HG03135 (cell line): ENCODE results near the gene CRTC3.
"Not testable (repeated sequence)": the region's sequence is repeated elsewhere in the genome, so short reads cannot be mapped to it uniquely, and the experiment has no call there.

Experiments
- ATAC-seq: cut with Tn5 transposase; IDR thresholded peaks from one replicate; pipeline ENCODE4 v1.9.1; 2021; ENCODE audit warnings: mild to moderate bottlenecking, moderate library complexity; ENCODE audit not compliant: unreplicated experiment

Gene CRTC3

DNA sequence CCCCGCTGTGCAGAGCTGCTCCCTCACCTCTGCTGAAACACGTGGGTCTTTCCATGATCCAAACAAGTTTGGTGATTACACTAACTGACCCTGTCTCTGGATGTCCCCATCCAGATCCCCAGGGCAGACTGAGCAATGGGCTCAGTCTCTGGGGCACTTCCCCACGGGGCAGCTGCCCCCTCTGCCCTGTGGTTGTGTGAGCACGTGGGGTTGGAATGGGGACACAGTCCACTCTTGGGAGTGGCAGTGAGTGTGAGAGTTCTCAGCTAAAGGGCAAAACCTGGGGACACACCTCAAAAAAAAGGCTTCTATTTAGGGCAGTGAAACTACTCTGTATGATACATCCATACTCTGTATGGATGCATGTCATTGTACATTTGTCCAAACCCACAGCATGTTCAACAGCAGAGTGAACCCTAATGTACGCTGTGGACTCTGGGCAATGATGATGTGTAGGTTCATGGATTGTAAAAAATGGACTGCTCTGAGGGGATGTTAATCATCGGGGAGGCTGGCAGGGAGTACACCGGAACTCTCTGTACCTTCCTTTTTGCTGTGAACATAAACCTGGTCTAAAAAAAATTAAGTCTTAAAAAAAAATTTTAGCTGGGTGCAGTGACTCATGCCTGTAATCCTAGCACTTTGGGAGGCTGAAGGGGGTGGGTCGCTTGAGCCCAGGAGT, 137.5 kb downstream of the CRTC3 start:
- ATAC-seq = no peak

GRCh38 chr15:90667755-90668345, 138.1 kb downstream of the CRTC3 start:
- not testable (repeated sequence) for ATAC-seq

DNA sequence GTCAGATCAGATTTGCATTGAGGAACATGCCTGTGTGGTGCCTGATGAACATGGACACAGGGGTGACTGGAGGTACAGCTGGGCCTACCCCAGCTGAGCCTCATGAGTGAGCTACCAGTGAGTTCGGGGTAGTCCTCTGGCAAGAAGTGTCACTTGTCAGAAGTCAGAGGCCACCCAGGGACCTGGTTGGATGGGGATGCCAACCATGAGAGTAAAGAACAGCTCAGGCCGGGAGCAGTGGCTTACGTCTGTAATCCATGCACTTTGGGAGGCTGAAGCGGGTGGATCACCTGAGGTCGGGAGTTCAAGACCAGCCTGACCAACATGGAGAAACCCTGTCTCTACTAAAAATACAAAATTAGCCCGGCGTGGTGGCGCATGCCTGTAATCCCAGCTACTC, 140.9 kb downstream of the CRTC3 start:
- not testable (repeated sequence) for ATAC-seq

DNA sequence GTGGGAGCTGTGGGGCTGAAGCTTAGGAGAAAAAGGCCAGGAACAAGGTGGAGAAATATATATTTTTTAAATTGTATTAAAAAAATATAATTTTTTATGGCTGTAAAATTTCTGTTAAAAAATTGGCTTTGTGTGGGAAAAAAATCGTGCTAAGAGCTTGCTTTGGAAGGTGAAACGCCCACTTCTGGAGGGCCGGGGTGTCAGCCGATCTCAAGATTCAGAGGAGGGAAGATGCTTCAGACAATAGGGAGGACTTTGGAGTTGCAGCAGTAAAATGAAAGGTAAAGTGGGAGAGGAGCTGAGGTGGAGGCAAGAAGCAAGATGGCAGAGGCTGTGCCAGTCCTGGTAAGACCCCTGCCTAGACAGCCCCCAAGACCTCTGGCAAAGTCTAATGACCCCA, 141.5 kb downstream of the CRTC3 start:
- ATAC-seq = no peak

DNA sequence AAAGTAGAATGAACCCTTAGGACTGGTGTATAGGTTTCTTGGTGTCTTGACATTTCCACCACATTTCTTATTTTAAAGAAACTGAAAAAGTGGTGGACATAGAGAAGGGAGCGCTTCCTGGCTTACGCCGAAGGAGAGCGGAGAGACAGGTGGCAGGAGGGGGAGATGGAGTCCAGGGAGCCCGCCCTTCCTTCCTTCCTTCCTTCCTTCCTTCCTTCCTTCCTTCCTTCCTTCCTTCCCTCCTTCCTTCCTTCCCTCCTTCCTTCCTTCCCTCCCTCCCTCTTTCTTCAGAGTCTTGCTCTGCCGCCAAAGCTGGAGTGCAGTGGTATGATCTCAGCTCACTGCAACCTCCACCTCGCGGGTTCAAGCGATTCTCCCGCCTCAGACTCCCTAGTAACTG, 143.6 kb downstream of the CRTC3 start:
- ATAC-seq = not testable (repeated sequence)

DNA sequence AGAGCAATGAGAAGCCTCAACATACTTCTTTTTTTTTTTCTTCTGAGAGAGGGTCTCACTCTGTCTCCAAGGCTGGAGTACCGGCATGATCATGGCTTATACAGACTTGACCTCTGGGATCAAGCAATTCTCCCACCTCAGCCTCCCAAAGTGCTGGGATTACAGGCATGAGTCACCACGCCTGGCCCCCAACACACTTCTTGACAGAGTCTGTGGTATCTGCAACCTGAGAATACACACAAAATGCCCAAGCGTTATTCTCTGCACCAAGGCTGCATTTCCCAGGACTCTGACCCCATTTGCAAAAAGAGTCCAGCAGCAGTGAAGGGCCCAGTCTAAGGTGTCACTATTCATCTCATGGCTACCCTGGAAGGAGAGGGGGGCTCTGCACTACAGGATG, 144.8 kb downstream of the CRTC3 start:
- ATAC-seq = no peak

- no peak for ATAC-seq
Measured at GRCh38 chr15:90675464-90675863, 145.7 kb downstream of the CRTC3 start.

DNA sequence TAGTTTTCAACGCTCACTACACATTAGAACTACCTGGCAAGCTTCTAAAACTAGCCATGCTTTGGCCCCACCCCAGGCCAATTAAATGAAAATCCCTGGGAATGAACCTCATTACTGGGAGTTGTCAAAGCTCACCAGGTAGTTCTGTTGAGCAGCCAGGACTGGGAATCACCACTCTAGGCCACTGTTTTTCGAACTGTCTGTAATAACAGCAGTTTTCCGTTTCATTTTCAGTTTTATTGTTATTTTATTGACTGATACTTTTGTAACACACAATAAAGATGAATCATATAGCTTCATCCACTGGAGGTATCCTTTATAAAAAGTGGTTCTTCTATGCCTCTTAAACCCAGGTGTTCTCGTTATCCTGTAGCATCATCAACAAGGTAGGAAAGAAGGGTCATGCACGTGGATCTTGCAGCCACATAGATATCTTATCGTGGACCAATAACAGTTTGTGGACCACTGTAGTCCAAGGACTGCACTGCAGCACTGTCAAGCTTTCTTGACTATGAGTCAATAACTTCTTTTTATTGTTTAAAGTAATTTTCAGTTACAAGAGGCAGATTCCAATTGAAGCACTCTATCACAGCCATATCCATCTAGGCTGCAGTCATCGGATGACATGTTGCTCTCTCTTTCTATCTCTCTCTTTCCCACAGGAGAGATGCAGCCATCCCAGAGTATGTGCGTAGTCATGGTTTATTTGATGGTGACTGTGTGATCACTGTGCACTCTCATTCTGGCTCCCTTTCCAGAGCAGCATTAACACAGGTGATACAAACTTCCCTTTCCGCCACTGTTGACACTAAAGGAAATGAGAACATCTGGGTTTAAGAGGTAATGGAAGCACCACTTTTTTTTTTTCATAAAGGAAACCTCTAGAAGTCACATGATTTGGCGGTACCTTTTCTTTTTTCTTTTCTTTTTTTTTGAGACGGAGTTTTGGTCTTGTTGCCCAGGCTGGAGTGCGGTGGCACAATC, 148.4 kb downstream of the CRTC3 start:
- ATAC-seq = peak; percentile 40

DNA sequence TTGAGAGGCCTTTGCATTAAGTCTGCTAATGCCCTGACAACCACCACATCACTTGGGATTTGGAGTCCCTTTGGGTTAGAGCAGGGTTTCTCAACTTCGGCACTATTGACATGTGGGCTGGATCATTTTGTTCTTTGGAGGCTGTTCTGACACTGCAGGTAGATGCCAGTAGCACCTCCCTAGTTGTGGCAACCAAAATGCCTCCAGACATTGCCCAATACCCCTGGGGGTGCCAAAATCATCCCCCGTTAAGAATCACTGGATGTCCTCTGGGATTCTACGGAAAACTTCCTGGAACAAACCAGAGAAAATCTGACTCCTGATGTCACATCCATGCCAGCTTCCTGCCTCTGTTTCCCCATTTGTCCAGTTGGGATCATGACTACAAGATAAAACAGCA, 150.2 kb downstream of the CRTC3 start:
- no peak for ATAC-seq

DNA sequence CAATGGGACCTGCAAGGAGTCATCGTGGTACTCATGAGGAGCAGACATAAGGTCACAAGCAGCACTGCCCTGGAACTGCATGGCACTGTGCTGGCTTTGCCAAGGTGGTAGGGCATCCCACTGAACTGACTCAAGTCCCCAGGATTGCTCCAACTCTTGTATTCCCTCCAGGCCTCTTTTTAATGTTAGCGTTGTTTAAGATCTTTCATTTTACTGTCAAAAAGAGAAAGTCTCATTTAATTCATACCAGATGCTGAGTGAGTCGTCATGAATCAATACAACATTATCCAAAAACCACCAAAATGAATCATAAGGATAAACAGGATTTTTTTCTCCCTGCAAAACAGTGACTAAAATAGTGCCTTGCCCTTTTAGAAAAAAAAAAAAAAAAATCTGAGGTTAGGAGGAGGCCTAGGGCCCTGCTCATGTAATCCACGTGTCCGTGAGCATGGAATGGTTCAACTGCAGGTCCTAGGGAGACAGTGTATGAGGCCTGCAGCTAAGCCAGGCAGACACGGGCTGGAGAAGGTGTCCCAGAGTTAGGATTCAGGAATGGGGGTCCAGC, 150.7 kb downstream of the CRTC3 start:
- ATAC-seq = no peak

- no peak for ATAC-seq
Measured at GRCh38 chr15:90681056-90681455, 151.3 kb downstream of the CRTC3 start.

DNA sequence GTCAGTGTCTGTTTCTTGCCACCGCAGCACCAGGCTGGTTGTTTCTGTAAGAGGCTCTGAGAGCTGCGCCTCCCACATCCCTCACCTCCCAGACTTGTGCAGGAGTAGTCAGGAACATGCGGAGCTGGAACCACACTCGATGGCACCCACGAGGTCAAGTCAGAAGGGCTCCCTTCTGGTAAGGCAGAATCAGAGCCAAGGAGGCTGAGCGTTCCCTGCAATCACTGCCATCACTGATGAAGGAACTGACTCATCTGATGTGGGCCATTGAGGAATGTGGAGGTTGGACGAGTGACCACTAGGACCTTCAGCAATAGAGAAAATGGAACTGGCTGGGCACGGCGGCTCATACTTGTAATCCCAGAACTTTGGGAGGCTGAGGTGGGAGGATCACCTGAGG, 151.8 kb downstream of the CRTC3 start:
- ATAC-seq = no peak

DNA sequence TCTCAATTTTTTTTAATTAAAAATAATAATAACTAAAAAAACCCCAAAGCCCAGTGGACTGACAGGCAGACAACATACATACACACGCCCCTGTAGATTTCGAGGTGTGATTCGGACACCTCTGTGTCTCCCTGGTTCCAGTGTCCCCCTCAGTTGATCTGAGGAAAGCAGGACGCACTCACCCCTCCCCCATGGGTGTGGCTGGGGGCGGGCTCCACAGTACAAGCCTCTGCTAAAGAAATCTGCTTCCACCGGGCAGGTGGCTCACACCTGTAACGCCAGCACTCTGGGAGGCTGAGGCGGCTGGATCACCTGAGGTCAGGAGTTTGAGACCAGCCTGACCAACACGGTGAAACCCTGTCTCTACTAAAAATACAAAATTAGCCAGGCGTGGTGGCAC, 153.6 kb downstream of the CRTC3 start:
- ATAC-seq = no peak

DNA sequence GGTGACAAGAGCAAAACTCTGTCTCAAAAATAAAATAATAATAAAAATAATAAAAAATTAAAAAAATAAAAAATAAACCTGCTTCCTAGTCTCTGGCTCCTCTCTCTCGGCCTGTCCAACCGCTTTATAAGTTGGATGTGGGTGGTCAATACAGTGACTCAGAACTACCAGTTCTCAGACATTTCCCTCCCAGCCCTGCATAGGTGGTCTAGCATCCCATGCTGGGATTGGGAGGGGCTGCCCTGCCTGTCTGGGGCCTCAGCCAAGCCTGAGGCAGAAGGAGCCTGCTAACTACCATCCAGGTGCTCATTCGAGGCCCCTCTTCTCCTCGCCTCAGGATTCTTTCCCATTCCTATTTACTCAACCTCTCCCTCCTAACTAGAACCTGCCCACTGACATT, 154.2 kb downstream of the CRTC3 start:
- no peak for ATAC-seq

DNA sequence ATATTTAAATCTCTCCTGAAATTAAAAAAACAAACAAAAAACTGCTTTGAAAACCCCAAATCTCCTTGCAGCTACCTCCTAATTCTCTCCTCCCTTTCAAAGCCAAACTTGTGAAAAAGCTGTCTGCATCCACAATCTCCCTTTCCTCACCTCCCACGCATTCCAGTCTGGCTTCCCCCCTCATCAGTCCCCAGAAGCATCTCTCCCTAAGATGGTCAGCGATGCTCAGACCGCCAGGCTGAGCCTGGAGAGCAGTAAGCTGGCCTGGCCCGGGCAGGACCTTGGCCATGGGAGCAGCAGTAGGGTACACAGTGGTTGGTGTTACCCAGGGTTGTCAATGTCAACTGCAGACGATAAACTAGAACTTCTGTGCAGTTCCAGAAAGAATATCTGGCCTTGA, 154.6 kb downstream of the CRTC3 start:
- no peak for ATAC-seq

- peak; percentile 25 for ATAC-seq
Measured at GRCh38 chr15:90685591-90686434, 156.1 kb downstream of the CRTC3 start.

DNA sequence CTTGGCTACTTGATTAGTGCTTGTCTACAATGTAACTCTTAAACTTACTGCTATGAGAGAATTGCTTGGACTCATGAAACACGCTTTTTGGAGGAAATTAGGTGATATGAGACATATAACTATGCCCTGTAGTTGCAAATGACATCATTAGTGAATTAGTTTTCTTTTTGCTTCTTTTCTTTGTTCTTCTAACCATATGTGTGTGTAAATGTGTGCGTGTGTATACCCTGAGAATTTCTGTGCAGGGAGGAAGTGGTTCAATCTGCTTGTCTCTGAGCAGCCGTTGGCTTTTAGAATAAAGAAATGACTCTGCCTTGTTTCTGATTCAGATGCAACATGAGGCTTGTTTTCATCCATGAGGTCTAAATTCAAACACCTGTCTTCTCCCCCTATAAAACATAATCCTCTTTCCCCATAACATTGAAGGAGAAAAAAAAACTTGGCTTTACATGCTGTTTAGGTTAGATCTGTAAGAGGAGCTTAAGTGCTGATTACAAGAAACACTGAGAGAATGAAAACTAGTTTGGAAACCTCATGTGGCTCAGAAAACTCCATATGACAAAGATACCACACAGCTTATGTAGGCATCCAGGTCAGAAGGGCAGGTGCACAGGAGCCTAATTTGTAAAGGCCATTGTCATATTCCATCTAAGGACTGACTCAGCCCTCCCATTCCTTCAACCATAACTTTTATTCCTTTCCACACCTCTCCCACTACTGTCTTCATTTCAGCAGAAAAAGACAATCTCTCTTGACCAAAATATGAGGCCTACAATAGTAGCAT, 156.9 kb downstream of the CRTC3 start:
- peak; percentile 85 for ATAC-seq

DNA sequence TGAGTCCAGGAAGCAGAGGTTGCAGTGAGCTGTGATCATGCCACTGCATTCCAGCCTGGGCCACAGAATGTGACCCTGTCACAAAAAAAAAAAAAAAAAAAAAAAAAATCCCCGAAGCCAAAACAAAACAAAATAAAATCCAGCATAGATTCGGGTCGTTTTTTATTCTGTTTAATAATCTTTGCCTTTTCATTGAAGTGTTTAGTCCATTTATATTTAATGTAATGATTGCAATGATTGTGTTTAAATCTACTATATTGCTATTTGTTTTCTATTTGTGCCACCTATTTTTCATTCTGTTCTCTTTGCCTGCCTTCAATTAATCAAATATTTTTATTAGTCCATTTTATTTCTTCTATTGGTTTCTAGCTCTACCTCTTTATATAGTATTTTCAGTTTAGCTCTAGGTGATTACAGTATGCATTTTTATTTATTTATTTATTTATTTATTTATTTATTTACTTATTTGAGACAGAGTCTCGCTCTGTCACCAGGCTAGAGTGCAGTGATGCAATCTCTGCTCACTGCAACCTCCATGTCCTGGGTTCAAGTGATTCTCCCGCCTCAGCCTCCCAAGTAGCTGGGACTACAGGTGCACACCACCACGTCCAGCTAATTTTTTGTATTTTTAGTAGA, 159.7 kb downstream of the CRTC3 start:
- not testable (repeated sequence) for ATAC-seq

GRCh38 chr15:90690585-90690984, 160.9 kb downstream of the CRTC3 start:
- no peak for ATAC-seq
